H9 (cell line): ENCODE data around the gene RGS14. TPM values are rescaled to one million over a fixed set of nuclear protein-coding genes. Genes with fewer than 3 reads are reported as not detected.

ENCODE experiments used
- DNase-seq: peaks from one replicate; pipeline ENCODE4 v3.0.0-alpha.2; 2017
- H2AFZ ChIP-seq: one replicate; pipeline ENCODE4 v1.6.1; 2013; ENCODE audit warnings: mild to moderate bottlenecking, low read length, control low read depth, moderate library complexity
- H2AK5ac ChIP-seq: 2 replicates; pipeline ENCODE4 v1.6.1; 2013; ENCODE audit warnings: low read length, control low read depth, mixed read lengths; ENCODE audit not compliant: insufficient read length
- H2BK120ac ChIP-seq: one replicate; pipeline ENCODE4 v1.6.1; 2013; ENCODE audit warnings: low read depth, mild to moderate bottlenecking, low read length, control low read depth, inconsistent platforms; ENCODE audit not compliant: poor library complexity, severe bottlenecking
- H2BK12ac ChIP-seq: 2 replicates; pipeline ENCODE4 v1.6.1; 2013; ENCODE audit warnings: low read length, control low read depth, mixed read lengths, low read depth; ENCODE audit not compliant: insufficient read length
- H2BK15ac ChIP-seq: 2 replicates; pipeline ENCODE4 v1.6.1; 2013; ENCODE audit warnings: low read depth, low read length, control low read depth
- H2BK20ac ChIP-seq: one replicate; pipeline ENCODE4 v1.6.1; 2013; ENCODE audit warnings: low read depth, mild to moderate bottlenecking, low read length, control low read depth, inconsistent platforms; ENCODE audit not compliant: poor library complexity, severe bottlenecking
- H2BK5ac ChIP-seq: 2 replicates; pipeline ENCODE4 v1.6.1; 2013; ENCODE audit warnings: low read length, control low read depth, mixed read lengths; ENCODE audit not compliant: insufficient read length
- H3K14ac ChIP-seq: 2 replicates; pipeline ENCODE4 v1.6.1; 2013; ENCODE audit warnings: low read length, control low read depth; ENCODE audit not compliant: insufficient read depth
- H3K18ac ChIP-seq: 2 replicates; pipeline ENCODE4 v1.6.1; 2013; ENCODE audit warnings: low read depth, mild to moderate bottlenecking, mixed read lengths, low read length, control low read depth; ENCODE audit not compliant: insufficient read length
- H3K23ac ChIP-seq: 2 replicates; pipeline ENCODE4 v1.6.1; 2013; ENCODE audit warnings: low read length, control low read depth, mixed read lengths, low read depth; ENCODE audit not compliant: insufficient read length
- H3K23me2 ChIP-seq: 2 replicates; pipeline ENCODE4 v1.6.1; 2013; ENCODE audit warnings: low read depth, mild to moderate bottlenecking, mixed read lengths, low read length, control low read depth; ENCODE audit not compliant: insufficient read length, poor library complexity, severe bottlenecking
- H3K27ac ChIP-seq: 2 replicates; pipeline ENCODE4 v1.5.1; 2013; ENCODE audit warnings: low read length, control low read depth, mixed read lengths, low read depth; ENCODE audit not compliant: insufficient read length
- H3K27me3 ChIP-seq: 2 replicates; pipeline ENCODE4 v1.6.1; 2013; ENCODE audit warnings: low read length, control low read depth, inconsistent platforms; ENCODE audit not compliant: insufficient read depth
- H3K4ac ChIP-seq: 2 replicates; pipeline ENCODE4 v1.6.1; 2013; ENCODE audit warnings: low read depth, mild to moderate bottlenecking, control low read depth, inconsistent platforms, low read length, moderate library complexity
- H3K4me1 ChIP-seq: 2 replicates; pipeline ENCODE4 v1.6.1; 2013; ENCODE audit warnings: low read length, control low read depth, inconsistent platforms; ENCODE audit not compliant: insufficient read depth
- H3K4me2 ChIP-seq: 2 replicates; pipeline ENCODE4 v1.6.1; 2013; ENCODE audit warnings: low read length, control low read depth, mixed read lengths; ENCODE audit not compliant: insufficient read length, insufficient read depth
- H3K56ac ChIP-seq: 2 replicates; pipeline ENCODE4 v1.6.1; 2013; ENCODE audit warnings: low read depth, mild to moderate bottlenecking, mixed read lengths, low read length, control low read depth; ENCODE audit not compliant: insufficient read length
- H3K79me1 ChIP-seq: 2 replicates; pipeline ENCODE4 v1.6.1; 2013; ENCODE audit warnings: low read depth, mild to moderate bottlenecking, moderate library complexity, low read length, control low read depth, inconsistent platforms; ENCODE audit not compliant: insufficient read depth, poor library complexity, severe bottlenecking
- H3K79me2 ChIP-seq: 2 replicates; pipeline ENCODE4 v1.6.1; 2013; ENCODE audit warnings: low read length, control low read depth, inconsistent platforms; ENCODE audit not compliant: insufficient read depth
- H3K9ac ChIP-seq: 2 replicates; pipeline ENCODE4 v1.6.1; 2013; ENCODE audit warnings: low read length, control low read depth, mixed read lengths; ENCODE audit not compliant: insufficient read length; ENCODE audit errors: extremely low read depth
- H3K9me3 ChIP-seq: one replicate; pipeline ENCODE4 v1.6.1; 2013; ENCODE audit warnings: low read depth, low read length, inconsistent platforms; ENCODE audit not compliant: control insufficient read depth
- H3T11ph ChIP-seq: one replicate; pipeline ENCODE4 v1.6.1; 2013; ENCODE audit warnings: mild to moderate bottlenecking, low read length, control low read depth, inconsistent platforms
- H4K20me1 ChIP-seq: one replicate; pipeline ENCODE4 v1.6.1; 2013; ENCODE audit not compliant: control insufficient read depth, insufficient read length, insufficient read depth
- H4K5ac ChIP-seq: 2 replicates; pipeline ENCODE4 v1.6.1; 2013; ENCODE audit warnings: low read depth, mild to moderate bottlenecking, mixed read lengths, low read length, control low read depth; ENCODE audit not compliant: insufficient read length
- H4K8ac ChIP-seq: replicated peaks from 2 replicates; pipeline ENCODE4 v1.6.1; 2013; ENCODE audit warnings: low read length, control low read depth, mixed read lengths, low read depth; ENCODE audit not compliant: insufficient read length
- H4K91ac ChIP-seq: 2 replicates; pipeline ENCODE4 v1.6.1; 2013; ENCODE audit warnings: low read depth, mild to moderate bottlenecking, moderate library complexity, mixed read lengths, low read length, control low read depth; ENCODE audit not compliant: insufficient read length
- H3K27ac Mint-ChIP-seq, 3 experiments: 2 replicates in 2 of 3; 3 replicates in 1 of 3; pipeline ENCODE4 v1.8.0; 2020 to 2021; ENCODE audit warnings: mixed read lengths in 3 of 3, mild to moderate bottlenecking in 1 of 3, moderate library complexity in 1 of 3
- H3K27me3 Mint-ChIP-seq: 2 replicates; pipeline ENCODE4 v1.8.0; 2021; ENCODE audit warnings: low read depth, mild to moderate bottlenecking, moderate library complexity, mixed read lengths
- H3K36me3 Mint-ChIP-seq, 3 experiments: 2 replicates in 2 of 3; 3 replicates in 1 of 3; pipeline ENCODE4 v1.8.0; 2020 to 2021; ENCODE audit warnings: low read depth in 3 of 3, mixed read lengths in 3 of 3; ENCODE audit not compliant: insufficient read depth in 1 of 3
- H3K4me1 Mint-ChIP-seq, 2 experiments: 2 replicates each; pipeline ENCODE4 v1.8.0; 2020; ENCODE audit warnings: mixed read lengths in 2 of 2
- H3K4me3 Mint-ChIP-seq, 2 experiments: 2 replicates in 1 of 2; 3 replicates in 1 of 2; pipeline ENCODE4 v1.8.0; 2020 to 2021; ENCODE audit warnings: mild to moderate bottlenecking in 2 of 2, mixed read lengths in 2 of 2, moderate library complexity in 1 of 2
- H3K9me3 Mint-ChIP-seq, 2 experiments: 2 replicates in 1 of 2; 3 replicates in 1 of 2; pipeline ENCODE4 v1.8.0; 2020; ENCODE audit warnings: mild to moderate bottlenecking in 2 of 2, mixed read lengths in 2 of 2, moderate library complexity in 1 of 2
- CTCF ChIP-seq: fragments of 200-600 bp; sonication (generic); conservative IDR thresholded peaks from 3 replicates; pipeline ENCODE4 v1.8.0; 2021; ENCODE audit warnings: antibody characterized with exemption, mild to moderate bottlenecking
- WGBS: extraction: QIAGEN DNeasy Blood & Tissue Kit; methylation state at CpG from one replicate; pipeline ENCODE4 v1.1.7; 2013; ENCODE audit warnings: missing lambda C conversion rate, low lambda C conversion rate, mixed read lengths; ENCODE audit not compliant: insufficient read length; ENCODE audit errors: extremely low coverage; 5-methylcytosine and 5-hydroxymethylcytosine counted together
- total RNA-seq: library from RNA; stranded (reverse); gene quantifications from 2 replicates; pipeline ENCODE4 v1.2.1, GENCODE V29; 2021

Gene RGS14
- total RNA-seq, 1 experiment from 2014 or later, result 12.3 TPM

- peak; percentile 30 for DNase-seq
- Histone ChIP-seq H3K4ac (no peak overlapping the region), H3K79me2 (no peaks in the 10 kb centered on the region), H2BK120ac (no peak overlapping the region), H2BK12ac (peak overlapping the region; percentile 12), H4K5ac (no peak overlapping the region), H3K56ac (no peak overlapping the region), H3K79me1 (no peaks in the 10 kb centered on the region), H2BK20ac (no peak overlapping the region), H4K8ac (no peak overlapping the region), H4K91ac (no peak overlapping the region), H3T11ph (no peak overlapping the region), H3K9ac (no peak overlapping the region), H3K23me2 (no peaks in the 10 kb centered on the region), H3K27ac (no peak overlapping the region), H2AK5ac (no peak overlapping the region), H4K20me1 (peaks cover 2% of the 10 kb centered on the region), H3K4me1 (peaks cover 9% of the 10 kb centered on the region; the same call in 1 of the 2 replicates), H2AFZ (no peak overlapping the region), H2BK15ac (no peak overlapping the region), H3K4me2 (no peak overlapping the region), H3K14ac (no peak overlapping the region), H3K18ac (no peak overlapping the region), H3K9me3 (no peaks in the 10 kb centered on the region), H3K23ac (no peak overlapping the region), H2BK5ac (no peak overlapping the region), H3K27me3 (no peaks in the 10 kb centered on the region)
- no peak overlapping the region; a peak in 1 of 5 replicates for H3K4me3 Mint-ChIP-seq
- no peaks in the 10 kb centered on the region for H3K9me3 Mint-ChIP-seq
- WGBS, result no CpG with 5 or more reads among the region's 28 CpGs
- no peaks in the 10 kb centered on the region for H3K27me3 Mint-ChIP-seq
- peaks cover 25 to 34% of the 10 kb centered on the region in 2 experiments for H3K4me1 Mint-ChIP-seq
- H3K27ac Mint-ChIP-seq, result peak overlapping the region; percentile 72 to 94 (median 84); a peak in 5 of 7 replicates
- H3K36me3 Mint-ChIP-seq, result peaks cover 0 to 42% (median 36%) of the 10 kb centered on the region in 3 experiments; a peak in 6 of 7 replicates
- TF ChIP-seq CTCF, result no peak
These were observed 29.9 kb upstream of the RGS14 start for GRCh38 chr5:177327539-177328522.
